HEK293 (cell line): ENCODE data around the gene GJC3.

Experiments
- CTCF ChIA-PET: fragments of 350-600 bp; formaldehyde crosslinking; extraction: SDS; loops from one replicate; lab custom pipeline; 2021; ENCODE audit warnings: antibody characterized with exemption; lab: Yijun Ruan, JAX
- POLR2A ChIA-PET: fragments of 300-600 bp; formaldehyde crosslinking; extraction: SDS; loops from one replicate; lab custom pipeline; 2020; ENCODE audit warnings: antibody characterized with exemption, inconsistent platforms; lab: Yijun Ruan, JAX
- H3K27ac ChIP-seq: fragments of 200-500 bp; sonication (Bioruptor generic); 2 replicates; pipeline ENCODE4 v1.5.1; 2014; ENCODE audit warnings: low read depth, low read length, control low read depth, inconsistent platforms; ENCODE audit errors: extremely low read depth
- H3K36me3 ChIP-seq, 2 experiments: fragments of 200-500 bp in 1 of 2; sonication (Bioruptor generic) in 1 of 2; 1 replicate in 1 of 2; 2 replicates in 1 of 2; pipeline ENCODE4 v1.5.1; 2014 to 2017; ENCODE audit warnings: inconsistent platforms in 2 of 2, low read length in 2 of 2; ENCODE audit not compliant: control insufficient read depth in 2 of 2, insufficient read depth in 1 of 2
- H3K4me1 ChIP-seq: fragments of 200-500 bp; sonication (Bioruptor generic); 2 replicates; pipeline ENCODE4 v1.5.1; 2014; ENCODE audit warnings: mild to moderate bottlenecking, low read length, inconsistent platforms; ENCODE audit not compliant: control insufficient read depth, insufficient read depth
- H3K4me3 ChIP-seq: 2 replicates; pipeline ENCODE4 v1.5.1; 2011; ENCODE audit warnings: low read depth, mild to moderate bottlenecking, control low read depth, low read length, moderate library complexity
- H3K9me3 ChIP-seq: fragments of 200-500 bp; sonication (Bioruptor generic); 2 replicates; pipeline ENCODE4 v1.5.1; 2014; ENCODE audit warnings: low read depth, low read length, inconsistent platforms; ENCODE audit not compliant: control insufficient read depth, insufficient read depth
- GFI1B ChIP-seq: fragments of 450-650 bp; formaldehyde crosslinking; IDR thresholded peaks from 2 replicates; pipeline ENCODE4 v1.5.1; 2016; ENCODE audit warnings: missing biosample characterization, missing genetic modification characterization
- ZBTB20 ChIP-seq: fragments of 450-650 bp; formaldehyde crosslinking; IDR thresholded peaks from 2 replicates; pipeline ENCODE4 v1.5.1; 2016; ENCODE audit warnings: missing biosample characterization, missing genetic modification characterization
- ZBTB48 ChIP-seq: fragments of 450-650 bp; formaldehyde crosslinking; IDR thresholded peaks from 2 replicates; pipeline ENCODE4 v1.5.1; 2016; ENCODE audit warnings: missing biosample characterization, missing genetic modification characterization
- ZFHX2 ChIP-seq: fragments of 450-650 bp; formaldehyde crosslinking; conservative IDR thresholded peaks from 2 replicates; pipeline ENCODE4 v1.5.1; 2016; ENCODE audit warnings: missing biosample characterization, missing genetic modification characterization
- ZNF473 ChIP-seq: fragments of 450-650 bp; formaldehyde crosslinking; IDR thresholded peaks from 2 replicates; pipeline ENCODE4 v1.5.1; 2017; ENCODE audit warnings: missing biosample characterization, missing genetic modification characterization
- ZNF560 ChIP-seq: fragments of 450-650 bp; formaldehyde crosslinking; IDR thresholded peaks from 2 replicates; pipeline ENCODE4 v1.5.1; 2017; ENCODE audit warnings: missing biosample characterization, missing genetic modification characterization, borderline replicate concordance
- ZNF571 ChIP-seq: fragments of 450-650 bp; formaldehyde crosslinking; IDR thresholded peaks from 2 replicates; pipeline ENCODE4 v1.5.0; 2017; ENCODE audit warnings: missing biosample characterization, missing genetic modification characterization
- ZNF596 ChIP-seq: fragments of 450-650 bp; IDR thresholded peaks from 2 replicates; pipeline ENCODE4 v1.5.0; 2018; ENCODE audit warnings: missing biosample characterization, mild to moderate bottlenecking, missing genetic modification characterization, moderate library complexity
- ZNF654 ChIP-seq: fragments of 450-650 bp; formaldehyde crosslinking; IDR thresholded peaks from 2 replicates; pipeline ENCODE4 v1.5.1; 2016; ENCODE audit warnings: low read depth, missing biosample characterization, missing genetic modification characterization
- ZNF658 ChIP-seq: fragments of 450-650 bp; formaldehyde crosslinking; IDR thresholded peaks from 2 replicates; pipeline ENCODE4; 2016; ENCODE audit warnings: missing biosample characterization, missing genetic modification characterization
- ZNF777 ChIP-seq: fragments of 450-650 bp; formaldehyde crosslinking; IDR thresholded peaks from 2 replicates; pipeline ENCODE4 v1.5.1; 2017; ENCODE audit warnings: missing biosample characterization, missing genetic modification characterization, borderline replicate concordance
- ZNF830 ChIP-seq: fragments of 450-650 bp; IDR thresholded peaks from 2 replicates; pipeline ENCODE4 v1.5.0; 2018; ENCODE audit warnings: missing biosample characterization, missing genetic modification characterization, low read depth, mild to moderate bottlenecking, moderate library complexity
- TF ChIP-seq, protein P1 (sequence below): fragments of 450-650 bp; formaldehyde crosslinking; IDR thresholded peaks from 2 replicates; pipeline ENCODE4 v1.5.0; 2017; ENCODE audit warnings: missing biosample characterization, missing genetic modification characterization, borderline replicate concordance
- TF ChIP-seq, protein P2 (sequence below): fragments of 450-650 bp; formaldehyde crosslinking; IDR thresholded peaks from 2 replicates; pipeline ENCODE4 v1.5.1; 2016; ENCODE audit warnings: missing biosample characterization, missing genetic modification characterization
- TF ChIP-seq, protein P3 (sequence below): fragments of 450-650 bp; formaldehyde crosslinking; IDR thresholded peaks from 2 replicates; pipeline ENCODE4 v1.5.1; 2016; ENCODE audit warnings: missing biosample characterization, missing genetic modification characterization
- TF ChIP-seq, protein P4 (sequence below): fragments of 450-650 bp; formaldehyde crosslinking; IDR thresholded peaks from 2 replicates; pipeline ENCODE4 v1.5.1; 2016; ENCODE audit warnings: missing biosample characterization, missing genetic modification characterization, borderline replicate concordance
- TF ChIP-seq, protein P5 (sequence below): fragments of 450-650 bp; formaldehyde crosslinking; IDR thresholded peaks from 2 replicates; pipeline ENCODE4 v1.5.1; 2016; ENCODE audit warnings: missing biosample characterization, missing genetic modification characterization, borderline replicate concordance

Gene GJC3

DNA sequence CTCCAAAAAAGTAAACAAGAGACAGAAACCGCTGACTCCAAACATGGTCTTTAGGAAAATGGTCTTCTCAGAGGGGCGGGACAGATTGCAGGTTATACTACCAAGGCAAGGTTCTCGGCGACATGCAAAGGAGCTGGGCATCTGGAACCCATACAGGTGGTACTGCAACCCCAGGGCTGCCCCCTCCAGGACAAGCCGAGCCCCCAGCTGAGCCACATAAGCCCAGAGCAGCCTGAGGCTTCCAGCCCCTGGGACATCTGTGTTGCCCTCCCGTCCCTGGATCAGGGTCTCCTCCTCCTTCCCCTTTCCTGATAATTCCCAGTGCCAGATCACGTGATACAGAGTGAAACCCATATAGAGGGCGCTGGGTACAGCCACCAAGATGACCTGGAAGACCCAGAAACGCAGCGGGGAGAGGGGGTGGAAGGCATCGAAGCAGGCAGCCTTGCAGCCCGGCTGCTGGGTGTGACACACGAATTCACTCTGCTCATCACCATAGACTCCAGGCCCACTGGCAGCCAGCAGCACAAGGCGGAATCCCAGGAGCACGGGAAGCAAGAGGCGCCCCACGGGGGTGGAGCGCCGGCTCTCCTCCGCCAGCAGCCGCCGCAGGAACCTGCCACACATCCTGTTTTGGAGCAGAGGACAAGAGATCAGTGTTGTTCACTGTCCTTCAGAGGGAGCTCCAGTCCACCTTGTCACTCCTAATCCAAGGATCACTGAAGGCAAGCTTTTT lies at the start of gene GJC3 (continued):
- TF ChIP-seq, protein P1, sequence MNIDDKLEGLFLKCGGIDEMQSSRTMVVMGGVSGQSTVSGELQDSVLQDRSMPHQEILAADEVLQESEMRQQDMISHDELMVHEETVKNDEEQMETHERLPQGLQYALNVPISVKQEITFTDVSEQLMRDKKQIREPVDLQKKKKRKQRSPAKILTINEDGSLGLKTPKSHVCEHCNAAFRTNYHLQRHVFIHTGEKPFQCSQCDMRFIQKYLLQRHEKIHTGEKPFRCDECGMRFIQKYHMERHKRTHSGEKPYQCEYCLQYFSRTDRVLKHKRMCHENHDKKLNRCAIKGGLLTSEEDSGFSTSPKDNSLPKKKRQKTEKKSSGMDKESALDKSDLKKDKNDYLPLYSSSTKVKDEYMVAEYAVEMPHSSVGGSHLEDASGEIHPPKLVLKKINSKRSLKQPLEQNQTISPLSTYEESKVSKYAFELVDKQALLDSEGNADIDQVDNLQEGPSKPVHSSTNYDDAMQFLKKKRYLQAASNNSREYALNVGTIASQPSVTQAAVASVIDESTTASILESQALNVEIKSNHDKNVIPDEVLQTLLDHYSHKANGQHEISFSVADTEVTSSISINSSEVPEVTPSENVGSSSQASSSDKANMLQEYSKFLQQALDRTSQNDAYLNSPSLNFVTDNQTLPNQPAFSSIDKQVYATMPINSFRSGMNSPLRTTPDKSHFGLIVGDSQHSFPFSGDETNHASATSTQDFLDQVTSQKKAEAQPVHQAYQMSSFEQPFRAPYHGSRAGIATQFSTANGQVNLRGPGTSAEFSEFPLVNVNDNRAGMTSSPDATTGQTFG (tag by site-specific recombination), result no peak
- TF ChIP-seq ZBTB20, result peak; percentile 46; the same call in 1 of the 2 replicates
- TF ChIP-seq ZNF654 (tag by site-specific recombination), result peak; percentile 29
- TF ChIP-seq ZBTB48 (tag by site-specific recombination), result no peak
- no peak for TF ChIP-seq ZNF830 (tag by site-specific recombination)
- TF ChIP-seq, protein P2, sequence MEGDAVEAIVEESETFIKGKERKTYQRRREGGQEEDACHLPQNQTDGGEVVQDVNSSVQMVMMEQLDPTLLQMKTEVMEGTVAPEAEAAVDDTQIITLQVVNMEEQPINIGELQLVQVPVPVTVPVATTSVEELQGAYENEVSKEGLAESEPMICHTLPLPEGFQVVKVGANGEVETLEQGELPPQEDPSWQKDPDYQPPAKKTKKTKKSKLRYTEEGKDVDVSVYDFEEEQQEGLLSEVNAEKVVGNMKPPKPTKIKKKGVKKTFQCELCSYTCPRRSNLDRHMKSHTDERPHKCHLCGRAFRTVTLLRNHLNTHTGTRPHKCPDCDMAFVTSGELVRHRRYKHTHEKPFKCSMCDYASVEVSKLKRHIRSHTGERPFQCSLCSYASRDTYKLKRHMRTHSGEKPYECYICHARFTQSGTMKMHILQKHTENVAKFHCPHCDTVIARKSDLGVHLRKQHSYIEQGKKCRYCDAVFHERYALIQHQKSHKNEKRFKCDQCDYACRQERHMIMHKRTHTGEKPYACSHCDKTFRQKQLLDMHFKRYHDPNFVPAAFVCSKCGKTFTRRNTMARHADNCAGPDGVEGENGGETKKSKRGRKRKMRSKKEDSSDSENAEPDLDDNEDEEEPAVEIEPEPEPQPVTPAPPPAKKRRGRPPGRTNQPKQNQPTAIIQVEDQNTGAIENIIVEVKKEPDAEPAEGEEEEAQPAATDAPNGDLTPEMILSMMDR, result peak; percentile 59
- TF ChIP-seq ZNF658 (tag by site-specific recombination), result no peak
- TF ChIP-seq, protein P3, sequence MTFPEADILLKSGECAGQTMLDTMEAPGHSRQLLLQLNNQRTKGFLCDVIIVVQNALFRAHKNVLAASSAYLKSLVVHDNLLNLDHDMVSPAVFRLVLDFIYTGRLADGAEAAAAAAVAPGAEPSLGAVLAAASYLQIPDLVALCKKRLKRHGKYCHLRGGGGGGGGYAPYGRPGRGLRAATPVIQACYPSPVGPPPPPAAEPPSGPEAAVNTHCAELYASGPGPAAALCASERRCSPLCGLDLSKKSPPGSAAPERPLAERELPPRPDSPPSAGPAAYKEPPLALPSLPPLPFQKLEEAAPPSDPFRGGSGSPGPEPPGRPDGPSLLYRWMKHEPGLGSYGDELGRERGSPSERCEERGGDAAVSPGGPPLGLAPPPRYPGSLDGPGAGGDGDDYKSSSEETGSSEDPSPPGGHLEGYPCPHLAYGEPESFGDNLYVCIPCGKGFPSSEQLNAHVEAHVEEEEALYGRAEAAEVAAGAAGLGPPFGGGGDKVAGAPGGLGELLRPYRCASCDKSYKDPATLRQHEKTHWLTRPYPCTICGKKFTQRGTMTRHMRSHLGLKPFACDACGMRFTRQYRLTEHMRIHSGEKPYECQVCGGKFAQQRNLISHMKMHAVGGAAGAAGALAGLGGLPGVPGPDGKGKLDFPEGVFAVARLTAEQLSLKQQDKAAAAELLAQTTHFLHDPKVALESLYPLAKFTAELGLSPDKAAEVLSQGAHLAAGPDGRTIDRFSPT (tag by site-specific recombination), result peak; percentile 44; the same call in 1 of the 2 replicates
- no peak for TF ChIP-seq ZNF596 (tag by site-specific recombination)
- TF ChIP-seq, all 188 proteins: peak for 16

DNA sequence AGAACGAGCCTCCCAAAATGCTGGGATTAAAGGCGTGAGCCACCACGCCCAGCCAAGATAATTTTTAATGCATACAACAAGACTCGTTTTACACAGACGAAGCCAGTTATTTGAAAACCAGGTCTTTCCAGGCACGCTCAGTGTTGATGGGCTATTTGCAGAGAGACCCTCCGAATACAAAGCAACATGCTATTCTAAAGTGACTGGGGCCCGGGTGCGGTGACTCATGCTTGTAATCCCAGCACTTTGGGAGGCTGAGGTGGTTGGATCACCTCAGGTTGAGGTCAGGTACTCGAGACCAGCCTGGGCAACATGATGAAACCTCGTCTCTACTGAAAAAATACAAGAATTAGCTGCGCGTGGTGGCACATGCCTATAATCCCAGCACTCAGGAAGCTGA lies 47.2 kb upstream of the GJC3 start:
- Histone ChIP-seq H3K27ac (no peak overlapping the region), H3K4me3 (no peak overlapping the region), H3K36me3 (no peaks in the 10 kb centered on the region), H3K9me3 (no peaks in the 10 kb centered on the region), H3K4me1 (no peaks in the 10 kb centered on the region)
- CTCF ChIA-PET, result interaction anchor here (1.7 to 5.3 kb wide), 2 partner anchors 13 to 76 kb away, joined by 6 to 53 read pairs; no protein-coding TSS in a partner anchor
- POLR2A ChIA-PET, result no interaction called here
- TF ChIP-seq ZNF777 (tag by site-specific recombination), result no peak
- no peak for TF ChIP-seq ZNF571
- TF ChIP-seq, protein P4, sequence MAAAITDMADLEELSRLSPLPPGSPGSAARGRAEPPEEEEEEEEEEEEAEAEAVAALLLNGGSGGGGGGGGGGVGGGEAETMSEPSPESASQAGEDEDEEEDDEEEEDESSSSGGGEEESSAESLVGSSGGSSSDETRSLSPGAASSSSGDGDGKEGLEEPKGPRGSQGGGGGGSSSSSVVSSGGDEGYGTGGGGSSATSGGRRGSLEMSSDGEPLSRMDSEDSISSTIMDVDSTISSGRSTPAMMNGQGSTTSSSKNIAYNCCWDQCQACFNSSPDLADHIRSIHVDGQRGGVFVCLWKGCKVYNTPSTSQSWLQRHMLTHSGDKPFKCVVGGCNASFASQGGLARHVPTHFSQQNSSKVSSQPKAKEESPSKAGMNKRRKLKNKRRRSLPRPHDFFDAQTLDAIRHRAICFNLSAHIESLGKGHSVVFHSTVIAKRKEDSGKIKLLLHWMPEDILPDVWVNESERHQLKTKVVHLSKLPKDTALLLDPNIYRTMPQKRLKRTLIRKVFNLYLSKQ (tag by site-specific recombination), result no peak
- TF ChIP-seq ZNF473 (tag by site-specific recombination), result no peak
- TF ChIP-seq, protein P5, sequence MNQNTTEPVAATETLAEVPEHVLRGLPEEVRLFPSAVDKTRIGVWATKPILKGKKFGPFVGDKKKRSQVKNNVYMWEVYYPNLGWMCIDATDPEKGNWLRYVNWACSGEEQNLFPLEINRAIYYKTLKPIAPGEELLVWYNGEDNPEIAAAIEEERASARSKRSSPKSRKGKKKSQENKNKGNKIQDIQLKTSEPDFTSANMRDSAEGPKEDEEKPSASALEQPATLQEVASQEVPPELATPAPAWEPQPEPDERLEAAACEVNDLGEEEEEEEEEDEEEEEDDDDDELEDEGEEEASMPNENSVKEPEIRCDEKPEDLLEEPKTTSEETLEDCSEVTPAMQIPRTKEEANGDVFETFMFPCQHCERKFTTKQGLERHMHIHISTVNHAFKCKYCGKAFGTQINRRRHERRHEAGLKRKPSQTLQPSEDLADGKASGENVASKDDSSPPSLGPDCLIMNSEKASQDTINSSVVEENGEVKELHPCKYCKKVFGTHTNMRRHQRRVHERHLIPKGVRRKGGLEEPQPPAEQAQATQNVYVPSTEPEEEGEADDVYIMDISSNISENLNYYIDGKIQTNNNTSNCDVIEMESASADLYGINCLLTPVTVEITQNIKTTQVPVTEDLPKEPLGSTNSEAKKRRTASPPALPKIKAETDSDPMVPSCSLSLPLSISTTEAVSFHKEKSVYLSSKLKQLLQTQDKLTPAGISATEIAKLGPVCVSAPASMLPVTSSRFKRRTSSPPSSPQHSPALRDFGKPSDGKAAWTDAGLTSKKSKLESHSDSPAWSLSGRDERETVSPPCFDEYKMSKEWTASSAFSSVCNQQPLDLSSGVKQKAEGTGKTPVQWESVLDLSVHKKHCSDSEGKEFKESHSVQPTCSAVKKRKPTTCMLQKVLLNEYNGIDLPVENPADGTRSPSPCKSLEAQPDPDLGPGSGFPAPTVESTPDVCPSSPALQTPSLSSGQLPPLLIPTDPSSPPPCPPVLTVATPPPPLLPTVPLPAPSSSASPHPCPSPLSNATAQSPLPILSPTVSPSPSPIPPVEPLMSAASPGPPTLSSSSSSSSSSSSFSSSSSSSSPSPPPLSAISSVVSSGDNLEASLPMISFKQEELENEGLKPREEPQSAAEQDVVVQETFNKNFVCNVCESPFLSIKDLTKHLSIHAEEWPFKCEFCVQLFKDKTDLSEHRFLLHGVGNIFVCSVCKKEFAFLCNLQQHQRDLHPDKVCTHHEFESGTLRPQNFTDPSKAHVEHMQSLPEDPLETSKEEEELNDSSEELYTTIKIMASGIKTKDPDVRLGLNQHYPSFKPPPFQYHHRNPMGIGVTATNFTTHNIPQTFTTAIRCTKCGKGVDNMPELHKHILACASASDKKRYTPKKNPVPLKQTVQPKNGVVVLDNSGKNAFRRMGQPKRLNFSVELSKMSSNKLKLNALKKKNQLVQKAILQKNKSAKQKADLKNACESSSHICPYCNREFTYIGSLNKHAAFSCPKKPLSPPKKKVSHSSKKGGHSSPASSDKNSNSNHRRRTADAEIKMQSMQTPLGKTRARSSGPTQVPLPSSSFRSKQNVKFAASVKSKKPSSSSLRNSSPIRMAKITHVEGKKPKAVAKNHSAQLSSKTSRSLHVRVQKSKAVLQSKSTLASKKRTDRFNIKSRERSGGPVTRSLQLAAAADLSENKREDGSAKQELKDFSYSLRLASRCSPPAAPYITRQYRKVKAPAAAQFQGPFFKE (tag by site-specific recombination), result no peak
- TF ChIP-seq ZNF560 (tag by site-specific recombination), result no peak
- TF ChIP-seq ZNF654 (tag by site-specific recombination), result no peak
- no peak for TF ChIP-seq GFI1B (tag by site-specific recombination)
- no peak for TF ChIP-seq ZFHX2
- TF ChIP-seq, protein P1 (tag by site-specific recombination), result no peak
